T1000 (cell line): ENCODE results near the gene PELO.

ENCODE experiments used
- DNase-seq: peaks from one replicate; lab custom pipeline; 2025; ENCODE audit warnings: mixed read lengths; lab: John Stamatoyannopoulos, UW

Gene PELO

DNA sequence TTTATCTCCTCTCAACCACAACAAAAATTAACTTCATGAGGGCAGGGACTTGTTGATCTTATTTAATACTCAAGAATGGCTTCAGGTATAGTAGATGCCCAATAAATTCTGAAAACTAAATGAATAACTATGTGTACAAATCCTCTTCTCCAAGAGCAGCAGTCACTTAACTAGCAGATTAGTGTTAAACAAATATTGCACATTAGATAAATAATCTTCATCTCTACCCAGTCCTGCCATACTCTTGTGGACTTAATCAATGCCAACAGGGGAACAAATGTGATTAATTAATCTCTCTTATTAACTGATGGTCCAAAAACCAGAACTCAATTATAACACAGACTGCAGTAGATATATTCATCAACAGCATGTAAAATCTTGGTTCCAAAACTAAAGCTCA is 15.0 kb upstream of the PELO start:
- no peak for DNase-seq

DNA sequence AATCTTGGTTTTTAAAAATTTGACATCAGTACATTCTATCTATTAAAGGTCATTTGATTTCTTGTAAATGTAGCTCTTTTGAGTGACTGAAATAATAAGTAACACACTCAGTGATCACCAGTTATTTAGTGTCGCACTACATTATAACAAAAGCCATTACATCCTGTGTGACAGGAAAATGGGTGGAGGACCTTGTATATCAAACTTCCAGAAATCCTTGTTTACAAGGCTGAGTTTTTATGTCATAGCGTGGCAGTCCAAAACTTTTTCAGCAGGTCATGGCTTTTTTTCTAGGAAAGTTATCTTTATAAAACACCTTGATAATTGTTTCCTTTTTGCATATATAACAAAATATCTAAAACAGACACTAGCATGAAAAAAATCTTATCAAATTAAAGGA is 14.4 kb upstream of the PELO start:
- DNase-seq = no peak

DNA sequence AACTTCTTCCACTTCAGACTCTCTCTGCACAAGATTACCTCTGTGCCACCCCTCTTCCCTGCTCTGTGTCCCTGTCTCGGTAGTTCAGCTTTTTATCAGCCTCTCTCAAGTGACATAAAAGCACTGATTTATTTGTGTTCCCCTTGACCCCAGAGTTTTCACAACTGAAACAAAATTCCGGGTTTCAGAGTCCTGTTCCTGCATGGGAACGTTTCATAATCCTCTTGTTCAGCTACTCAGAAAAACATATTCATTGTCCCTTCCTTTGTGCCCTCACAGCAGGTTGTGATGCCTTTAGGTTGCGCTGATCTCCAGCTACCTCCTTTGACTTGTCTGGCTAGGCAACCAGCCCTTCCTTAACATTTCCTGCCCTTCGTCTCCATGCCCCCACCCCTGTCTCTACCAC is 13.7 kb upstream of the PELO start:
- no peak for DNase-seq

DNA sequence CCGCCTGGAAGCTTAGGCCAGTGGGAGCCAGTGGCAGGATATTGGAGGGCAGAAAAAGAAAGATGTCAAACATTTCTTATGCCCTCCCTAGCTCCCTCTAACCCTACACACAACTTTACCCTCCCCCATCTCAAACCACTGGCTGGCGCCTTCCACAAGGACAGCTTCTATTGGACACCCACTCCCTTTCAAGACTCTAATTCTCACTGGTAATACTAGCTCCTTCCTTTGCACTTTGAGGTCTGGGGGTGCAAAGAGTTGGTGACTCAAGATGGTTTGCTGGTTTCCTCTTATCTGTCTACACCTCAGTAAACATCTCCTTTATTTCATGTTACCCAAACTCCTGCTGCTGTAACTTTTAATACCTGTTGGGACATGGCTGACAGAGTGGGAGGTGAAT is 11.6 kb upstream of the PELO start:
- no peak for DNase-seq

DNA sequence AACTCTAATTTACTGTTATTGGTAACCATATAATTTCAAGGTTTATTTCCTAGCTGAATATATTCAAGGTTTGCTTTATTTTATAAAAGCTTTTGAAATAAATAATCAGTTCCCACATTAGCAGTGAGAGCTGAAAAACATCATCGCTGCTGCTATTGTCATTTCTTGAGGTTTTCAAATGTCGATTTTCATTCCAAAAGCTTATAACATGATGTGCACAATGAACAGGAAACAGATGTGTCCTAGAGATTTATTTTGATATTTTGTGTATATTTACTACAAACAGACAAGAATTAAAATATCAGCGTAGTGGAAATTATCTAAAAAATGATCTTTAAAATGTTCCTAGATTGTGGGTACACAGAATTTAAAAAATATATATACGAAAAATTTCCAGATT is 10.5 kb upstream of the PELO start:
- no peak for DNase-seq

DNA sequence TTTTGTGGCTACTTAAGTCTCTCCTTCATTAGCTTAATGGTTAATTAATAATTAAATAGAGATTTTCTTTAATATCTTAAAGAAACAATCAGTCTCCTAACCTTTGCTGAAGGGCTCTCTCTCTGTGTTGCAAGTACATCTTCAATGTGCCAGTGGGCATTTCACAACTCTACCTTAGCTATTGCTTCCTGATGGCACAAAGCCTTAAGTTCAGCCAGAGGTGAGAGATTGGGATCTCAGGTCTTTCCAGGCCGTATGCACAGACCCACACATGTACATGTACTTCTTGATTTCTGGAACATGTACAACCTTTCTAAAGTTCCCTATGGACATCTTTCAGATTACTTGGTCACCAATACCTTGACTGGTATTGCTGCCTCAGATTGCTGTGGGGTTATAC is 8.9 kb upstream of the PELO start:
- no peak for DNase-seq

DNA sequence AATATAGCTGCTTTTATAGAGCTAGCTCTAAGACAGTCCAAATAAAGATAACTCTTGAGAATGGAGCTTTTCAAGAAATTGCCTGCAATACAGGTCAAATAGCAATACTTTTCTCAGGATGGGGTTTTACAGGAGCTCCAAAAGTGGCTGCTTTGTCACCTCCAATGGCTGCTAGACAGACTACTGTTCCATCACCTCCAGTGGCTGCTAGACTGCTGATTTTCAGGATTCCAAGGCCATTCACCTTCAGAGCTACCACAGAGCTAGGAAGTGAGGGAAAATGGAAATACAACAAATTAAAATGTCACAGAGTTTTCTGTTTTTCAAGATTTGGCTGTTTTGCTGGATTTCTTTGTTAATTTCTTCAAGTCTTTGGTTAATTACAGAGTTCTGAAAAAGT is 8.5 kb upstream of the PELO start:
- no peak for DNase-seq

DNA sequence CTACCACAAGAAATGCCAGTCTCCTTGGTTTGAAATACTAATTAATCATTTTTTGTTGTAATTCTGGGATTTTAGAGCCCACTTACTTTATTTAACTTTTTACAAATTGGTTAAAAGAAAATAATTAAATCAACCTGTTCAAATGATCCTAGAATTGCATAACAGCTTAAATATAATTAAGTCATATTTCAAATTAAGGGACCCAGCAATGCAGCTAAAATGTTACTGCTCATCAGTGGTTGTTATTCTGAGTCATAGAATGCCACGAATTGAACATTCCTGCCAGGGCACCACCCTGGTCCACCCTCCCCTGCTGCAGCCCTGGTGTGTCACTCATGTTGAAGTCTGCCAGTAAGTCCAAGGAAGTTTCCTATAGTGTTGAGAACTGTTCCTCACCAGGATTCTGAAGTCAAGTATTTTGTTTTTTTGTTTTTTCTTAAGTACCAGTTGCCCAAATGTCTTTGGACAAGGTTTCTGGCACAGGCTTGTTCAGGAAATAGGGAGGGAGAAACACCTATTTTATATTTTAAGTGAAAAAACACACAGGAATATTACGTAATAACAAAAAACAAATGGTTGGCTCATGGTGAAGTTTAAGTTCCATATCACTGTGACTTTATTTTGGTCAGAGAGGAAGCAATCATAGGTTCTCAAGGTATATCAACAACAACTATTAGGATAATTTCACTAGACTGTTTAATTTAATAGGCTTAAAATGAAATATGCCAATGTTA is 4.3 kb upstream of the PELO start:
- peak; percentile 45 for DNase-seq

DNA sequence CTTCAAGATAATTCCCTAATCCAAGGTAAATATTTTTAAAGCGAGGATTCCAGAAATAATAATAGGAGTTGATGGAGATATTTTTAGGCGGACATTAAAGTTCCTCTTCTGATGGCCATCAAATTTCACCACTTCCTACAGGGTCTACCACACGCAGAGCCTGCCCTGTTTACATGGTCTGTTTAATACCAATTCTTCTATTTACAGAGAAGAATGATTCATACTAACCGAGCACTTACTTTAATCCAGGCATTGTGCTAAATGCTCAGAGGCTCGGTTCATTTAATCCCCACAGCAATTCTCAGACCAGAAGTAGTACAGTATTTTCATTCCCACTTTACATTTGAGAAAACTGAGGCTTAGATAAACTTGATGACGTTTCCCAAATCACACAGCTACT is 3.0 kb upstream of the PELO start:
- DNase-seq = no peak

DNA sequence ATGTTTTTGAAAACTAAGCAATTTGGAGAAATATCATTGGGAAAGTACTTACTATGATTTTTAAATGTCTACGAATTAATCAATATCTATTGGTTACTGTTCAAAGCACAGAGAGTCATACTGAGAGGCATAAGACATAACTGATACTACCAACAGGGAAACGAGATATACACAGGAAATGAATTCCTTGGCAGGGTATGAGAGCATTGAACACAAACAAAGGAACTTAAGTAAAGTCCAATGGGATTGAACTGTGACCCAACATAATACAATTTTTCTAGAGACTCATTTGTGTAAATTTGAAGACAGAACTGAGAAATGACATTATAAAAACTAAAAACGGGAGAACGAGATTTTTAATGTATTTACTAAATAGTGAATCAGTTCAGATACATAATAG is 1.3 kb upstream of the PELO start:
- DNase-seq = no peak

DNA sequence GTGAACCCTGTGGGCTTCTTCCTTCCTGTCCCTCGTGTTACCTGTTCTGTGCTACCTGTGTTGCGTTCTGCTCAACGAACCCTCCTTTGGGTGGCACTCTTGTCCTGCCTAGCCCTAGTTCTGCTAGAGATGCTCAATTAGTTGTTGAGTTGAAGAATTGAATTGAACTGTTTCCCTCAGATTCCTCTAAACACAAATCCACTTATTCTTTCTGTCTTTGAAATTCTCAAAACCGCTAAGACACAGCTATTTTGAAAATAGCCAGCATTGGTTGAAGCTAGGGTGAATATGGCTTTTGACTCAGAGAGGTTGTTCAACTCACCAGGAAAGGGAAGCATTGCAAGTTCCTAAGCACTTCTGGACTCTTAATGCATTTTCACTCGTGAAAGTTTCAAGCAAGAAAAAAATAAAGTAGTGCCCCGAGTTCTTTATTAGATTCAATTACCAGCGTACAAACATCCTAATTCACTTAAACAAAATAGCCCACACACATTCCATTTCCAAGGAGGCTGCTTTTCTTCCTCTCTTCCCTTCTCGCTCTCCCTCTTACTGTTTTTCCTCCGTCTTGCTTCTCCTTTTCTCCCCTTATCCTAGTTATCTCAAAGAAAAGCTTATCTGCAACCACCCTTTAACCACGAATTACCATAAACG is 642 bp upstream of the PELO start:
- no peak for DNase-seq

DNA sequence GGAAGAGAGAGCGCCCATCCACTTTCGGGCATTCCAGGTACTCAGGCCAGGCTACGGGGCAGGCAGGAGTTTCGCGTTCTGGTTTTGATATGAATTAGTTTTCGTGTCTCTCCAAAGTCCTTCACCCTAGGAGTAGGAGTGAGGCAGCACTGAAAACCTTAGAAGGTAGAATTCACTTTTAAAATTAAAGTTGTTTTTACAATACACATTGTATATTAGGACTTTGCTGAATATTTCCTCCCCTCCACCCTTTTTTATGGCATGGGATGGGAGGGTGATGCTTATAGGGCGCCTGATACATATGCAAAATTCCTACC is 747 bp downstream of the PELO start:
- DNase-seq = no peak

DNA sequence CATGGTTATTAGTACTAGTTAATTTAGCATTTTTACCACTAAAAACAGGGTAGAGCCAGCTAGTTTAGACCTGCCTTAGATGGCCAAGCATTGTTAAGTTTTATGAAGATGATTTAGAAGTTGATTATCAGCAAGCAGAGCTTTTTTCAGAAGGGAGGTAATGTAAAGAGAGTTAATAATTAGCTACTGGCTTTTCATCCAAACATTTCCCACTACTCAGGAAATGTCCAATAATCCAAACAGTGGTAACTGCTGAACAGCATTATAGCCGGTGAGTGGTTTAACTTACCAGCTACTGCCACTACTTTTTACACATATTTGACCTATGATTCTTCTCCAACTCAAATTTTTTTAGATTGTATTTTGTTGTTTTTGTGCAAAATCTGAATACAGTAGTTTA is 1.7 kb downstream of the PELO start:
- no peak for DNase-seq

DNA sequence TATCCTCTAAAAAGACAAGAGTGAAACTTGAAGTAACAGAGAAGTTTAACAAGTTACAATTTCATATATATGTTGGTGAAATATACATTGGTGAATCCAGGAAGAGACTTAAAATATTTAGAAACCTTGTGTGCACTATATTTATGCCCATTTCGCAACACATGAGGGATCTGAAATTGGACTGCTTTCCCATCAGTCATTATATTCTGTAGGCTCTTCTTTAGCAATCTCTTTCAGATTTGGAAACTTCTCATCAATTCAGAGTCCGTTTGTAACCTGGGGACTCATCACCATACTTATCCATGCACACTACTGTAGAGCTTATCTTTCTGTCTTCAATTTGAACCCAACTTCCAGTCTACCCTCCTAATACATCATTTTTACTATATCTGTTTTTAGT is 2.1 kb downstream of the PELO start:
- no peak for DNase-seq

DNA sequence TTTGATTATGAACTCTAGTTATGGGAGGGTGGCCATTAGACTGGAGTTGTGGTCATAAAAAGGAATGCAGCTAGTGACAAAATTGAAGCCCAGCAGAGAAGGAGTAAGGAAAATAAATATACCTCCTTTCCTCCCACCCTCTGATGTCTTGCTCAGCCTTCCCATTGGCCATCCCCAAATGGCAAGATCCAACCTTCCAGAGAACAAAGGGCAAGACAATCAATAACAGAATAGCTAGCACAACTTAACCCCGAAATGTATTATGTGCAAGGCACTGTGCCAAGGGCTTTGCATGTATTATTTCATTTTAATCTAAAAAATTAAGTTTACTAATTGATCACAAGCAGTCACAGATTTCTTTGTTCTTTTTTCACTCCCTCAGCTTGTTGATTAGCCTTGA is 3.6 kb downstream of the PELO start:
- no peak for DNase-seq

DNA sequence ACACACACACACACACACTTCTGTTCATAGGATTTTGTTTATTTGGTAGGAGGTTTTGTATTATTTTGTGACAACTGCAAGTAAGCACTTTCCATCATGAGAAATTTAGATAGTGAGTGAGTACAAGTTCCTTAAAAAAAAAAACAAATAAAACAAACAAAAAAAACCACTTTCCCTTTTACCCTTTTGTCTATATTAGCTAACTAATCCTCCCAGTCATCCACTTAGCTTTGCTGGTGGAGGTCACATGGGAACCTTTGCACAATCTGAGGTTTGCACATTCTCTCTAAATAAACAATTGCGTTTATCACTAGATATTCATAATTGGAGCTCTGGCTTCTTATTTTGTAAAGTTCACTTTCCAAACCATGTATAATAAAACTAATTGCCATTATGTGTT is 6.8 kb downstream of the PELO start:
- no peak for DNase-seq

DNA sequence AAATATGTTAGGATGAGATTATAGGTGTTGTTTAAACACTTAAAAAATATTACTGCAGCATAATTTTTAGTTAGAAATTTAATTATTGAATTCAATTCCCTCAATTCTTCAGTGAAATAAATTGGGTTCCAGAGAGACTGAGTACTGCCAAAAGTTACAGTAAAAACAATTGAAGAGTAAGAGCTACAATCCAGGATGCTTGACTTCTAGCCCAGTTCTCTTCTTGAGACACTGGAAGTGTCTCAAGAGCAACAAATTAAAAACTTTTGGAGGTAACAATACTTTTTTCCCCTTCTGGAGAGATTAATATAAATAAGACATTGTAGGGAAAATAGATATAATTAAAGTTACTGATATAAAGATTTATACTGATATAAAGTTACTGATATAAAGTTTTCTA is 8.3 kb downstream of the PELO start:
- DNase-seq = no peak

DNA sequence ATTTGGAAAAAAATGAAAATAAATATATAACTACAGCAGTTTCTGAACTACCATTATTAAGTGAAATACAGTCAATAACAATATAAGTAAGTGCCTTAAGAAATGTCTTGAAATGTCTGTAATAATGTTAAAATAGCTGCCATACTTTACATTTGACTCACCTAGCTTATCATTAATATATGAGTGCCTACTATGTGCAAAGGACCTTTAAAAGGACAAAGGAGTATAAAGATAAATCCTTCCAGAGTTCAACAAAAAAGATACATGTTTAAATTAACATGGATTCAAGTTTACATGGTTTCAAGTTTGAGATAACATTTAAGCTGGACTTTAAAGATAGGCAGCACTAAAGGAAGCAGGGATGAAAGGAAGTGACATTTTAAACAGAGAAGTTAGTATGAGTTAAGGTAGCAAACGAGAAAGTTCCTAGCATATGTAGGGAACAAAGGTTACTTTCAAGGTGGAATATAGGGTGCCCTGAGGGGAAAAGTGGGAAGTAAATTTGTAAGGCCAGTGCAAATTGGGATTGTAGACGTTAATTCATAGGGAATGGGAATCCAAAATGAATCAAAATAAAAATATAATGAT is 8.9 kb downstream of the PELO start:
- DNase-seq = no peak

DNA sequence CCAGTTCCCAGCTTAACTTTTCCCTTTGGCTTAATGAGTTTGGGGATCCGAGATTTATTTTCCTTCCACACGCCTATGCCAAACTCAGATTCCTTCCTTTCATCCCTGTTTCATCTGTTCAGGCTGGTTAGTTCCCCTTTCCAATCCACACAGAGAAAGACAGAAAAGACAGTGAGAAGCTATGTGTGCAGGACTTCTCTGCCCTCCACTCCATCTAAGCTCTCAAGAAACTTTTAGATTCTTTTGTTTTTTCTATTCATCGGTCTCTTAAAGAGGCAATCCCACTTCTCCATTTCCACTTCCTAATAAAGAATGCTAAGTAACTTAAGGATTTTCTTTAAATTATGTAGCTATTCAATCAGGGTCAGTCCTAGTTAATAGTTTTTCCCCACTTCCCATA is 11.2 kb downstream of the PELO start:
- no peak for DNase-seq

DNA sequence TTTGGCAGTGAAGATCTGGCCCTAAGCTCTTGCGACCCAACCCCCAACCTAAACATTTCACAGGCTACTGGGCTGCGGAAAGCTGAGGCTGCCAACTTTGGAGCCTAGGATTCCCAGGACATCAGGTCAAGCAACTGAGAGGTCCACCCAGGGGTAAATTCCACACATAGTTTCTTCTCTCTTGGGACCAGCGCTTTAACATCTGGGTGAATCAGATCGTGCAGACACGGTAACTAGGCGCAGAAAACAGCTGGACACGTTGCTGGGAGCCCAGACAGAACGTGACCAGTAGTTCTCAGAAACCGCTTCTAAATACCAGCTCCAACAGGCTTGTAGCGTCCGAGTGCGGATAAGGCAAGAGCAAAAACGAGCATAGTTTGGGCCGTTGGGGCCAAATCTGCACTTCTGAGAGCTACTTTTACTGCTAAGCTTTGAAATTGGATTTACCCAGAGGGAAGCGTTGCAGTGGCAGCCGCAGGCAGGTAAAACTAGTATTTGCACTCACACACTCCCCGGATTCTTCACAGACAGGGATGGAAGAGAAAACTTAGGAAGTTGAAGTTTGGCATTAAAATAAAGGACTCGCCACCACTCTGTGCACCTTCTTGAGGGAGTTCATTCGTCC is 11.8 kb downstream of the PELO start:
- DNase-seq = peak; percentile 59

DNA sequence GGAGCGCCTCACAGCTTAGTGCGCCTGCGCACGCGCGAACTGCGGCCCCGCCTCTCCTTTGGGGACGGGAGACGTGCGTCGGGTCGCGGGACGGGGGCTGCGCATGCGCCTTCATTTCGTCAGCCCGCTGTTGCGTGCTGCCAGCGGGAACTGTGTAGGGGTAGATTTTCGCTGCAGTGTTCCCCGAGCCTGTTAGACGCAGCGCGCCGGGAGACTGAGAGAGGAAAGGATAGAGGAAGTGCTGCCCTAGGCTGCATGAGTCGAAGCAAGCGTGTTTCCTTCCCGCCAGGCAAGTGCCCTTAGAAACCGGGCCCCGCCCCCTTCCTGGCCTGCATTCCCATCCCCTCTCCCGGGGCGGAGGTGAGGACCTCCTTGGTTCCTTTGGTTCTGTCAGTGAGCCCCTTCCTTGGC is 12.3 kb downstream of the PELO start:
- peak; percentile 92 for DNase-seq

DNA sequence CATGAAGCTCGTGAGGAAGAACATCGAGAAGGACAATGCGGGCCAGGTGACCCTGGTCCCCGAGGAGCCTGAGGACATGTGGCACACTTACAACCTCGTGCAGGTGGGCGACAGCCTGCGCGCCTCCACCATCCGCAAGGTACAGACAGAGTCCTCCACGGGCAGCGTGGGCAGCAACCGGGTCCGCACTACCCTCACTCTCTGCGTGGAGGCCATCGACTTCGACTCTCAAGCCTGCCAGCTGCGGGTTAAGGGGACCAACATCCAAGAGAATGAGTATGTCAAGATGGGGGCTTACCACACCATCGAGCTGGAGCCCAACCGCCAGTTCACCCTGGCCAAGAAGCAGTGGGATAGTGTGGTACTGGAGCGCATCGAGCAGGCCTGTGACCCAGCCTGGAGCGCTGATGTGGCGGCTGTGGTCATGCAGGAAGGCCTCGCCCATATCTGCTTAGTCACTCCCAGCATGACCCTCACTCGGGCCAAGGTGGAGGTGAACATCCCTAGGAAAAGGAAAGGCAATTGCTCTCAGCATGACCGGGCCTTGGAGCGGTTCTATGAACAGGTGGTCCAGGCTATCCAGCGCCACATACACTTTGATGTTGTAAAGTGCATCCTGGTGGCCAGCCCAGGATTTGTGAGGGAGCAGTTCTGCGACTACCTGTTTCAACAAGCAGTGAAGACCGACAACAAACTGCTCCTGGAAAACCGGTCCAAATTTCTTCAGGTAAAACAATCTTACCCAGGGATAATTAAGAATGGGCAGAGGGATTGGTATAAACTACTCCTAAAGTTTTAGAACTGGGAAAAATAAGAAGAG is 12.9 kb downstream of the PELO start:
- no peak for DNase-seq

DNA sequence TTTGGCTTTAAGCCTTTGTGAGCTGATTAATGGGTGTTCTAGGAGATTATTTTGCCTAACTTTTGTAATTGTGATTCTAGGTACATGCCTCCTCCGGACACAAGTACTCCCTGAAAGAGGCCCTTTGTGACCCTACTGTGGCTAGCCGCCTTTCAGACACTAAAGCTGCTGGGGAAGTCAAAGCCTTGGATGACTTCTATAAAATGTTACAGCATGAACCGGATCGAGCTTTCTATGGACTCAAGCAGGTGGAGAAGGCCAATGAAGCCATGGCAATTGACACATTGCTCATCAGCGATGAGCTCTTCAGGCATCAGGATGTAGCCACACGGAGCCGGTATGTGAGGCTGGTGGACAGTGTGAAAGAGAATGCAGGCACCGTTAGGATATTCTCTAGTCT is 13.6 kb downstream of the PELO start:
- no peak for DNase-seq
